Endothelial cell (in vitro differentiated cells): ENCODE results near the gene IFIT1. TPM values are rescaled to one million over a fixed set of nuclear protein-coding genes. Genes with fewer than 3 reads are reported as not detected.
A peak's percentile ranks its signal among the peaks of the same experiment; 100 is the strongest.

Experiments used
- DNase-seq: peaks from one replicate; pipeline ENCODE4 v3.0.0; 2021; ENCODE audit warnings: low spot score
- H3K27ac Mint-ChIP-seq: one replicate; pipeline ENCODE4 v1.8.0; 2021; ENCODE audit warnings: mixed read lengths, inconsistent platforms; ENCODE audit not compliant: unreplicated experiment
- H3K27me3 Mint-ChIP-seq: one replicate; pipeline ENCODE4 v1.8.0; 2021; ENCODE audit warnings: mild to moderate bottlenecking, moderate library complexity, mixed read lengths, inconsistent platforms; ENCODE audit not compliant: unreplicated experiment
- H3K36me3 Mint-ChIP-seq: one replicate; pipeline ENCODE4 v1.8.0; 2021; ENCODE audit warnings: mild to moderate bottlenecking, low read depth, mixed read lengths, inconsistent platforms; ENCODE audit not compliant: unreplicated experiment
- H3K4me1 Mint-ChIP-seq: one replicate; pipeline ENCODE4 v1.8.0; 2021; ENCODE audit warnings: mild to moderate bottlenecking, mixed read lengths, inconsistent platforms; ENCODE audit not compliant: unreplicated experiment
- H3K4me3 Mint-ChIP-seq: one replicate; pipeline ENCODE4 v1.8.0; 2021; ENCODE audit warnings: mild to moderate bottlenecking, mixed read lengths, inconsistent platforms; ENCODE audit not compliant: unreplicated experiment
- H3K9me3 Mint-ChIP-seq: one replicate; pipeline ENCODE4 v1.8.0; 2021; ENCODE audit warnings: mixed read lengths, inconsistent platforms; ENCODE audit not compliant: unreplicated experiment
- total RNA-seq: library from RNA; stranded (reverse); fragmentation: NEBNext Ultra II Directional; extraction: Animal tissue kit (Norgen Biotek cat#: 25700); gene quantifications from one replicate; pipeline ENCODE4 v1.2.1, GENCODE V29; 2021; ENCODE audit not compliant: unreplicated experiment
- TF ChIP-seq, protein P1 (sequence below): fragments of 200-600 bp; sonication (generic); IDR thresholded peaks from one replicate; pipeline ENCODE4 v1.5.0; 2021; ENCODE audit warnings: antibody characterized with exemption; ENCODE audit not compliant: unreplicated experiment

Gene IFIT1
- total RNA-seq, 1 donor from 2014 or later = 2.0 TPM

- Mint-ChIP-seq H3K27me3 (peaks cover 6% of the 10 kb centered on the region), H3K4me3 (no peak overlapping the region), H3K27ac (peak overlapping the region; percentile 19), H3K4me1 (peaks cover 36% of the 10 kb centered on the region), H3K36me3 (no peaks in the 10 kb centered on the region), H3K9me3 (no peaks in the 10 kb centered on the region)
- TF ChIP-seq, protein P1, sequence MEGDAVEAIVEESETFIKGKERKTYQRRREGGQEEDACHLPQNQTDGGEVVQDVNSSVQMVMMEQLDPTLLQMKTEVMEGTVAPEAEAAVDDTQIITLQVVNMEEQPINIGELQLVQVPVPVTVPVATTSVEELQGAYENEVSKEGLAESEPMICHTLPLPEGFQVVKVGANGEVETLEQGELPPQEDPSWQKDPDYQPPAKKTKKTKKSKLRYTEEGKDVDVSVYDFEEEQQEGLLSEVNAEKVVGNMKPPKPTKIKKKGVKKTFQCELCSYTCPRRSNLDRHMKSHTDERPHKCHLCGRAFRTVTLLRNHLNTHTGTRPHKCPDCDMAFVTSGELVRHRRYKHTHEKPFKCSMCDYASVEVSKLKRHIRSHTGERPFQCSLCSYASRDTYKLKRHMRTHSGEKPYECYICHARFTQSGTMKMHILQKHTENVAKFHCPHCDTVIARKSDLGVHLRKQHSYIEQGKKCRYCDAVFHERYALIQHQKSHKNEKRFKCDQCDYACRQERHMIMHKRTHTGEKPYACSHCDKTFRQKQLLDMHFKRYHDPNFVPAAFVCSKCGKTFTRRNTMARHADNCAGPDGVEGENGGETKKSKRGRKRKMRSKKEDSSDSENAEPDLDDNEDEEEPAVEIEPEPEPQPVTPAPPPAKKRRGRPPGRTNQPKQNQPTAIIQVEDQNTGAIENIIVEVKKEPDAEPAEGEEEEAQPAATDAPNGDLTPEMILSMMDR = no peak
- no peak for DNase-seq
Measured at GRCh38 chr10:89367529-89367928, 24.9 kb upstream of the IFIT1 start.

DNA sequence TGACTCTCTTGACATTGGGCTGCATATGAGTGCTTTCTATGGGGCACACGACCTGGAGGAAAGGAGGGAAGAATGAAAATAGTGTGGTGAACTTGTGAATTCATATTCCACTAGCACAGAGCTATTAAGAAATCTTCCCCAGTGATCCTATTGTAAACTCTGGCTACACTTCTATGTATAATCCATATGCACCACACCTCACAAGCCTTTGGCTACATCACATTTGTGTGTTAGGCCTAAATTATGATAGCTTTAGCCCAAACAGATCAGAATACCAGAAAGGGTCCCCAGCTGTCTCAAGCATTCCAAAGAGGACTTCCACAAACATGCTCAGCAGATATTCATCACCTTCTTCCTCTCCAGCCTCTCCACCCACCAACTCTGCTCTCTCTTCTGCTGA is 24.3 kb upstream of the IFIT1 start:
- no peaks in the 10 kb centered on the region for H3K9me3 Mint-ChIP-seq
- no peaks in the 10 kb centered on the region for H3K36me3 Mint-ChIP-seq
- H3K4me3 Mint-ChIP-seq = no peak overlapping the region
- peaks cover 6% of the 10 kb centered on the region for H3K27me3 Mint-ChIP-seq
- DNase-seq = no peak
- H3K4me1 Mint-ChIP-seq = peaks cover 35% of the 10 kb centered on the region
- TF ChIP-seq, protein P1 = no peak
- H3K27ac Mint-ChIP-seq = peak overlapping the region; percentile 20

DNA sequence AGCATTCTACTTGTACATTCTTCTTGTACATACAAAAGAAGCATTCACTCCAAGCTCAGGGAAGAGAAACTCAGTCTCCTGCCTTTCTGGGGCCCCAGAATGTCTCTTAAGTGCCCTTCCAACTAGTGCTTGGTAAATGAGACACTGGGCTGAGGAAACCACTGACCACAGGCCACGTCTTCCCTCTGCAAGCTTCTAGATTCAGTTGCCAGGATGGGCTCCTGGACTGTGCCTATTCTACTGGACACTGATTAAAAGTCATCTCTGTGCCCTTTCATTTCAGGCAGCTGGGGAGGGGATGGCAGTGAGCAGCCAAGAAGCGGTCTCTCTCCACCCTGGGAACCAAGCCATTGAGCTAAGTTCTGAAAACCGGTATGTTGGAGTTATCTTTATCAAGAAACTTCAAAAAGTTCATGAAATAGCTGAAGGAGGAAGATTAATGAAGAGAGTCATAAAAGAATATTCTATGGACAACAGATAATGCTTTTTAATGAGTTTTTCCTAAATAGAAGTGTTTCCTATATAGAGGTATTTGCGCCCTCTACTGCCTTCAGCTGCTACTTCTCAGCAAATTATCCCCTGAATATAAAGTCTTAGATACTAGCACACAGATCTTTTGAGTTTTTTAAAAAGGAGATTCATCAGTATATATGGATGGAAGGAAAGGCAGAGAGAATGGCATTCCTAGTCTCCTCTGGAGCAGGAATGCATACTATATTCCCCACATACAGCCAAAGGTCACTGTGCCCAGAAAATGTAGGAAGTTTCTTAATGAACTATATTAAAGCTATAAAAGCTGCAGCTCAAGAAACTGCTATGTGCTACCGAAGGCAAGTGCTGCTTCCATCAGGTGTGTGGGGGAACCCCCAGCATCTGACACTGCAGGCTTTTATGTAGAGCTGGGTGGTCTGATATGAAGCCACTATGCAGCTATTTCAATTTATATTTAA is 23.0 kb upstream of the IFIT1 start:
- peak overlapping the region; percentile 58 for H3K27ac Mint-ChIP-seq
- TF ChIP-seq, protein P1 = no peak
- peaks cover 6% of the 10 kb centered on the region for H3K27me3 Mint-ChIP-seq
- H3K9me3 Mint-ChIP-seq = no peaks in the 10 kb centered on the region
- H3K4me3 Mint-ChIP-seq = no peak overlapping the region
- H3K4me1 Mint-ChIP-seq = peaks cover 42% of the 10 kb centered on the region
- DNase-seq = no peak
- no peaks in the 10 kb centered on the region for H3K36me3 Mint-ChIP-seq

- TF ChIP-seq, protein P1 = no peak
- H3K36me3 Mint-ChIP-seq = no peaks in the 10 kb centered on the region
- DNase-seq = no peak
- peaks cover 49% of the 10 kb centered on the region for H3K4me1 Mint-ChIP-seq
- H3K4me3 Mint-ChIP-seq = no peak overlapping the region
- H3K27me3 Mint-ChIP-seq = peaks cover 6% of the 10 kb centered on the region
- no peak overlapping the region for H3K27ac Mint-ChIP-seq
- H3K9me3 Mint-ChIP-seq = no peaks in the 10 kb centered on the region
Measured at GRCh38 chr10:89371079-89371478, 21.3 kb upstream of the IFIT1 start.

DNA sequence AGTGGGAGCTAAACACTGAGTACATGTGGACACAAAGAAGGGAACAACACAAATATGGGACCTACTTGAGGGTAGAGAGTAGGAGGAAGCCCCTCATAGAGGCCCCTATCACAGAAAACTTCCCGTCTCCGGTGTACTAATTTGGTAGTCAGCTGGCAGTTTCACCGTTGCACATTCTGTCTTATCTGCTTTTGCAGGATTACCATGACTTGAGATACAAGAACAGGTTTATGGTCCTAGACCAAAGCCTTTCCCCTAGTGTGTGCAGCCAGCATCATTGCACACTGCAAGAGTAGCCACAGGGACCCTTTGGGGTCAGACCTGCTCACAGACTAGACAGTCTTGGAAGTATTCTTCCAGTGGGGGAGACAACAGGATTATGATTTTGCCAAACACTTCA is 20.4 kb upstream of the IFIT1 start:
- H3K4me1 Mint-ChIP-seq = peaks cover 47% of the 10 kb centered on the region
- no peak overlapping the region for H3K27ac Mint-ChIP-seq

More for the DNA sequence above, 20.4 kb upstream of the IFIT1 start:
- TF ChIP-seq, protein P1 = no peak
- H3K9me3 Mint-ChIP-seq = no peaks in the 10 kb centered on the region
- H3K36me3 Mint-ChIP-seq = no peaks in the 10 kb centered on the region
- no peak overlapping the region for H3K4me3 Mint-ChIP-seq
- peaks cover 6% of the 10 kb centered on the region for H3K27me3 Mint-ChIP-seq
- no peak for DNase-seq
